Activated effector memory CD4-positive, alpha-beta T cell treated with anti-CD3 and anti-CD28 coated beads, Interleukin-2, amount 50 U/mL, for 16 hours (primary cell): ENCODE measurements around the gene TNF.
"Not testable (repeated sequence)": the region's sequence is repeated elsewhere in the genome, so short reads cannot be mapped to it uniquely, and the experiment has no call there.

ENCODE experiments used
- DNase-seq: peaks from one replicate; pipeline ENCODE4 v3.0.0-alpha.2; 2020

The TNF gene

GRCh38 chr6:31588871-31589650 lies 13.7 kb downstream of the TNF start:
- no peak for DNase-seq

- not testable (repeated sequence) for DNase-seq
Measured at GRCh38 chr6:31590691-31591090, 15.3 kb downstream of the TNF start.

GRCh38 chr6:31592396-31592771 lies 17.0 kb downstream of the TNF start:
- no peak for DNase-seq

GRCh38 chr6:31597006-31597405 lies 21.6 kb downstream of the TNF start:
- no peak for DNase-seq

GRCh38 chr6:31607317-31607716 lies 32.0 kb downstream of the TNF start:
- DNase-seq = no peak

GRCh38 chr6:31609519-31610406 lies 34.4 kb downstream of the TNF start:
- no peak for DNase-seq

GRCh38 chr6:31610968-31611367 lies 35.6 kb downstream of the TNF start:
- DNase-seq = no peak

- DNase-seq = no peak
Measured at GRCh38 chr6:31614075-31614619, 38.8 kb downstream of the TNF start.

- no peak for DNase-seq
Measured at GRCh38 chr6:31614684-31615578, 39.6 kb downstream of the TNF start, which contains the start of gene AIF1. TSS of gene AIF1 (plus strand) at chr6:31615234. CDS start at chr6:31615330, 96 bp downstream.

- DNase-seq = no peak
Measured at GRCh38 chr6:31615748-31616147, 40.4 kb downstream of the TNF start.

GRCh38 chr6:31617010-31617409 lies 41.6 kb downstream of the TNF start:
- no peak for DNase-seq

GRCh38 chr6:31619805-31620585 lies 44.6 kb downstream of the TNF start:
- peak; percentile 98 for DNase-seq

- DNase-seq = no peak
Measured at GRCh38 chr6:31620586-31621319, 45.4 kb downstream of the TNF start, which contains the start of gene PRRC2A. TSS of gene PRRC2A (plus strand) at chr6:31620715. CDS start at chr6:31622790, 2,075 bp downstream.

- DNase-seq = no peak
Measured at GRCh38 chr6:31621320-31621939, 46.1 kb downstream of the TNF start.

- no peak for DNase-seq
Measured at GRCh38 chr6:31621991-31622390, 46.6 kb downstream of the TNF start.

GRCh38 chr6:31622684-31623091 lies 47.3 kb downstream of the TNF start:
- no peak for DNase-seq

GRCh38 chr6:31624070-31624469 lies 48.7 kb downstream of the TNF start:
- no peak for DNase-seq

GRCh38 chr6:31626952-31627351 lies 51.6 kb downstream of the TNF start:
- DNase-seq = no peak

GRCh38 chr6:31627690-31628287 lies 52.4 kb downstream of the TNF start:
- DNase-seq = no peak
